A673 (cell line): ENCODE measurements around the gene CHRNA9. TPM values are rescaled to one million over a fixed set of nuclear protein-coding genes. Genes with fewer than 3 reads are reported as not detected.

ENCODE experiments used
- BruUV-seq: library from RNA; stranded (reverse); fragments of 400-500 nt; replicated peaks from 2 replicates; lab custom pipeline; 2021; lab: Mats Ljungman, UMichigan
- CTCF ChIA-PET: fragments of 300-600 bp; sonication (Branson Sonifier 250); formaldehyde crosslinking; loops from one replicate; lab custom pipeline; 2022; ENCODE audit warnings: antibody characterized with exemption; lab: Charles Lee
- POLR2A ChIA-PET: fragments of 300-600 bp; sonication (Branson Sonifier 250); formaldehyde crosslinking; loops from one replicate; lab custom pipeline; 2022; ENCODE audit warnings: antibody characterized with exemption; ENCODE audit not compliant: low non-redundant PET; lab: Charles Lee
- DNase-seq: peaks from one replicate; pipeline ENCODE4 v3.0.0-alpha.2; 2015; ENCODE audit warnings: low spot score
- H3K27ac ChIP-seq: fragments of 200-600 bp; sonication (generic); 2 replicates; pipeline ENCODE4 v1.5.1; 2016; ENCODE audit warnings: mixed run types, low read depth, mild to moderate bottlenecking, mixed read lengths, antibody characterized with exemption, low read length; ENCODE audit not compliant: poor library complexity, severe bottlenecking
- H3K27me3 ChIP-seq: fragments of 200-600 bp; sonication (generic); replicated peaks from 2 replicates; pipeline ENCODE4 v1.6.1; 2017; ENCODE audit warnings: mixed run types, low read depth, mild to moderate bottlenecking, mixed read lengths, antibody characterized with exemption, low read length; ENCODE audit not compliant: insufficient read depth, poor library complexity
- H3K36me3 ChIP-seq: fragments of 200-600 bp; sonication (generic); 2 replicates; pipeline ENCODE4 v1.6.1; 2016; ENCODE audit warnings: mixed run types, mild to moderate bottlenecking, mixed read lengths, antibody characterized with exemption, low read length; ENCODE audit not compliant: insufficient read depth, poor library complexity, severe bottlenecking
- H3K4me1 ChIP-seq: fragments of 200-600 bp; sonication (generic); 2 replicates; pipeline ENCODE4 v1.6.1; 2017; ENCODE audit warnings: mixed run types, mild to moderate bottlenecking, mixed read lengths, antibody characterized with exemption, low read length; ENCODE audit not compliant: insufficient read depth, poor library complexity, severe bottlenecking
- H3K4me3 ChIP-seq: fragments of 200-600 bp; sonication (generic); 2 replicates; pipeline ENCODE4 v1.5.1; 2016; ENCODE audit warnings: low read depth, mixed run types, mild to moderate bottlenecking, mixed read lengths, low read length; ENCODE audit not compliant: poor library complexity, severe bottlenecking
- H3K9me3 ChIP-seq: fragments of 200-600 bp; sonication (generic); 2 replicates; pipeline ENCODE4 v1.6.1; 2016; ENCODE audit warnings: mixed run types, low read depth, mild to moderate bottlenecking, mixed read lengths, antibody characterized with exemption, low read length; ENCODE audit not compliant: poor library complexity, severe bottlenecking
- EZH2 ChIP-seq: fragments of 200-600 bp; sonication (generic); IDR thresholded peaks from 2 replicates; pipeline ENCODE4 v1.6.1; 2017; ENCODE audit warnings: borderline replicate concordance, low read depth, mild to moderate bottlenecking, mixed read lengths, antibody characterized with exemption, low read length; ENCODE audit not compliant: poor library complexity, severe bottlenecking
- intact Hi-C: fragments of 100-400 bp; cut with micrococcal nuclease; formaldehyde crosslinking; loops from one replicate; pipeline ENCODE4 v1.10.0; 2022; ENCODE audit not compliant: unreplicated experiment
- total RNA-seq: library from RNA; stranded (reverse); gene quantifications from 2 replicates; pipeline ENCODE4 v1.2.3, GENCODE V29; 2021
- TF ChIP-seq, protein P1 (sequence below): fragments of 300-800, 200-600 bp; sonication (generic); conservative IDR thresholded peaks from 2 replicates; pipeline ENCODE4 v1.5.1; 2017; ENCODE audit warnings: low read depth, mild to moderate bottlenecking, antibody characterized with exemption, low read length, moderate library complexity, mixed read lengths

CHRNA9 gene
- total RNA-seq, 1 experiment from 2014 or later = 1.5 TPM

DNA sequence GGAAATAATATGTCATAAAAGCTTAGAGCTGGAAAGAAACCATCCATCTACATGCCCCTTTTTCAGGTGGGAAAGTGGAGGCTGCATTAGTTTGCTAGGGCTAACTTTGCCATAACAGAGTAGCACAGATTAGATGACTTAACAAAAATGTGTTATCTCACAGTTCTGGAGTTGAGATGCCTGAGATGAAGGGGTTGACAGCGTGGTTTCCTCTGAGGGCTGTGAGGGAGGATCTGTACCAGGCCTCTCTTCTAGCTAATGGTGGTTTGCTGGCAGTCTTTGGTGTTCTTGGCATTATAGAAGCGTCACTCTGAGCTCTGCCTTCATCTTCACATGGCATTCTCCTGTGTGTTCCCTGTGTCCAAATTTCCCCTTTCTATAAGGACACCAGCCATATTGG lies 2.4 kb downstream of the CHRNA9 start:
- H3K4me1 ChIP-seq = peaks cover 24% of the 10 kb centered on the region
- TF ChIP-seq, protein P1, sequence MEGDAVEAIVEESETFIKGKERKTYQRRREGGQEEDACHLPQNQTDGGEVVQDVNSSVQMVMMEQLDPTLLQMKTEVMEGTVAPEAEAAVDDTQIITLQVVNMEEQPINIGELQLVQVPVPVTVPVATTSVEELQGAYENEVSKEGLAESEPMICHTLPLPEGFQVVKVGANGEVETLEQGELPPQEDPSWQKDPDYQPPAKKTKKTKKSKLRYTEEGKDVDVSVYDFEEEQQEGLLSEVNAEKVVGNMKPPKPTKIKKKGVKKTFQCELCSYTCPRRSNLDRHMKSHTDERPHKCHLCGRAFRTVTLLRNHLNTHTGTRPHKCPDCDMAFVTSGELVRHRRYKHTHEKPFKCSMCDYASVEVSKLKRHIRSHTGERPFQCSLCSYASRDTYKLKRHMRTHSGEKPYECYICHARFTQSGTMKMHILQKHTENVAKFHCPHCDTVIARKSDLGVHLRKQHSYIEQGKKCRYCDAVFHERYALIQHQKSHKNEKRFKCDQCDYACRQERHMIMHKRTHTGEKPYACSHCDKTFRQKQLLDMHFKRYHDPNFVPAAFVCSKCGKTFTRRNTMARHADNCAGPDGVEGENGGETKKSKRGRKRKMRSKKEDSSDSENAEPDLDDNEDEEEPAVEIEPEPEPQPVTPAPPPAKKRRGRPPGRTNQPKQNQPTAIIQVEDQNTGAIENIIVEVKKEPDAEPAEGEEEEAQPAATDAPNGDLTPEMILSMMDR = no peak
- no peak for TF ChIP-seq EZH2
- no peak for DNase-seq
- intact Hi-C loops = no loop called here
- CTCF ChIA-PET = no interaction called here
- no peaks in the 10 kb centered on the region for H3K9me3 ChIP-seq
- H3K27ac ChIP-seq = no peak overlapping the region
- H3K27me3 ChIP-seq = no peaks in the 10 kb centered on the region
- POLR2A ChIA-PET = no interaction called here
- no TSS peak for BruUV-seq
- no peak overlapping the region for H3K4me3 ChIP-seq
- no peaks in the 10 kb centered on the region for H3K36me3 ChIP-seq

DNA sequence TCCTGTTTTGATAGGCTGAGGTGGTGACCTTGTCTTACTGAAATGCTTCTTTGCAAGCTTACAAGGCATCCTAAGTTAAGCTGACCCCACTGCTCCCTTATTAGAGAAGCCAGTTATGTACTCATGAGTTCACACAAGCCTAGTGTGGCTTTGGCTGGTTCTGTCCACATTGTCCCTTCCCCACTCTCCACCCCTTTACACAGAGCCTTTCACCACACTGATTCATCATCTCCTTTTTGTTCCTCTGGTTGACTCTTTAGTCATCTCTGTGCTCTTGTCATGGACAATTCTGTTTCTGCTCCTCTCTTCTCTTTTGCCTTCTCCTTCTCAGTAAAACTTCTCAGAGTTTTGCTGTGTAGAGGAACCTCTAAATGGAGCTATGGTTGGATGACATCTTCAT lies 4.9 kb downstream of the CHRNA9 start:
- Histone ChIP-seq H3K36me3 (no peaks in the 10 kb centered on the region), H3K27ac (no peak overlapping the region), H3K9me3 (no peaks in the 10 kb centered on the region), H3K4me1 (peaks cover under 1% of the 10 kb centered on the region), H3K27me3 (no peaks in the 10 kb centered on the region), H3K4me3 (no peak overlapping the region)
- BruUV-seq = no TSS peak
- ChIA-PET POLR2A (no interaction called here), CTCF (no interaction called here)
- intact Hi-C loops = no loop called here
- TF ChIP-seq EZH2 = no peak
- TF ChIP-seq, protein P1 = no peak
- no peak for DNase-seq

GRCh38 chr4:40347472-40347871 lies 12.3 kb downstream of the CHRNA9 start:
- Histone ChIP-seq H3K27me3 (no peaks in the 10 kb centered on the region), H3K27ac (no peak overlapping the region), H3K4me1 (no peaks in the 10 kb centered on the region), H3K4me3 (no peak overlapping the region), H3K36me3 (no peaks in the 10 kb centered on the region), H3K9me3 (no peaks in the 10 kb centered on the region)
- DNase-seq = no peak
- ChIA-PET POLR2A (no interaction called here), CTCF (no interaction called here)
- no TSS peak for BruUV-seq
- TF ChIP-seq EZH2 = no peak
- TF ChIP-seq, protein P1 = no peak
- intact Hi-C loops = no loop called here
